ENCODE results near the gene ANKS3. TPM values are rescaled to one million over a fixed set of nuclear protein-coding genes. Genes with fewer than 3 reads are reported as not detected.

Gene ANKS3
- polyA plus RNA-seq, 1 donor (not counting 4 experiments of a cell fraction or from before 2014, with no cell fraction given), result 11.7 TPM

GRCh38 chr16:4677390-4677789 lies 56.7 kb downstream of the ANKS3 start:
- Histone ChIP-seq H3K4me3 (ENCODE audit: control insufficient read depth in 2 of 3, extremely low read depth in 1 of 3, insufficient read depth in 2 of 3, low read depth in 1 of 3, low read length in 3 of 3) (no peak overlapping the region), H3K4me2 (ENCODE audit: control insufficient read depth, extremely low read depth, insufficient read depth, low read depth, low read length) (no peak overlapping the region), H2AFZ (ENCODE audit: control insufficient read depth, low read length) (no peak overlapping the region), H3K36me3 (ENCODE audit: control insufficient read depth in 2 of 2, extremely low read depth in 1 of 2, insufficient read depth in 2 of 2, low read length in 2 of 2) (peaks cover 3 to 14% of the 10 kb centered on the region in 2 experiments), H3K9me1 (ENCODE audit: control insufficient read depth, extremely low read depth, insufficient read depth, low read length) (no peaks in the 10 kb centered on the region), H3K9me3 (ENCODE audit: control insufficient read depth, low read depth, low read length) (no peaks in the 10 kb centered on the region), H3K4me1 (ENCODE audit: control insufficient read depth, extremely low read depth, insufficient read depth, low read length) (peaks cover 18% of the 10 kb centered on the region), H3K79me2 (ENCODE audit: control insufficient read depth, insufficient read depth, low read length) (no peaks in the 10 kb centered on the region), H3K27ac (ENCODE audit: control insufficient read depth, insufficient read depth, low read length) (no peak overlapping the region), H3K27me3 (ENCODE audit: control insufficient read depth, extremely low read depth, insufficient read depth, low read length) (no peaks in the 10 kb centered on the region), H3K9ac (ENCODE audit: control insufficient read depth, extremely low read depth, insufficient read depth, low read length) (no peak overlapping the region), H4K20me1 (ENCODE audit: control insufficient read depth, extremely low read depth, insufficient read depth, low read length) (no peaks in the 10 kb centered on the region)
- dilution Hi-C loops (cut with MboI; ENCODE audit: extremely low pct_ligation_motif_present, low sequenced_read_pairs), result no loop called here
- FAIRE-seq (no peak), DNase-seq (ENCODE audit: low read depth, low spot score) (no peak)
- TF ChIP-seq CTCF (optimal IDR thresholded peaks at IDR 0.05 in 1 of 3, IDR thresholded peaks at IDR 0.05 in 1 of 3, conservative IDR thresholded peaks at IDR 0.05 in 1 of 3; ENCODE audit: extremely low read depth in 1 of 3, insufficient read depth in 2 of 3, low read length in 3 of 3) (no peak), EZH2 (IDR thresholded peaks at IDR 0.05; ENCODE audit: low read length) (no peak)

GRCh38 chr16:4676831-4677230 lies 57.2 kb downstream of the ANKS3 start:
- no peak for DNase-seq (ENCODE audit: low read depth, low spot score)
- TF ChIP-seq CTCF (optimal IDR thresholded peaks at IDR 0.05 in 1 of 3, IDR thresholded peaks at IDR 0.05 in 1 of 3, conservative IDR thresholded peaks at IDR 0.05 in 1 of 3; ENCODE audit: extremely low read depth in 1 of 3, insufficient read depth in 2 of 3, low read length in 3 of 3) (no peak), EZH2 (IDR thresholded peaks at IDR 0.05; ENCODE audit: low read length) (no peak)
- Histone ChIP-seq H2AFZ (ENCODE audit: control insufficient read depth, low read length) (no peak overlapping the region), H3K79me2 (ENCODE audit: control insufficient read depth, insufficient read depth, low read length) (no peaks in the 10 kb centered on the region), H4K20me1 (ENCODE audit: control insufficient read depth, extremely low read depth, insufficient read depth, low read length) (no peaks in the 10 kb centered on the region), H3K27me3 (ENCODE audit: control insufficient read depth, extremely low read depth, insufficient read depth, low read length) (no peaks in the 10 kb centered on the region), H3K36me3 (ENCODE audit: control insufficient read depth in 2 of 2, extremely low read depth in 1 of 2, insufficient read depth in 2 of 2, low read length in 2 of 2) (peaks cover 0 to 9% of the 10 kb centered on the region in 2 experiments), H3K4me2 (ENCODE audit: control insufficient read depth, extremely low read depth, insufficient read depth, low read depth, low read length) (no peak overlapping the region), H3K9me3 (ENCODE audit: control insufficient read depth, low read depth, low read length) (no peaks in the 10 kb centered on the region), H3K4me3 (ENCODE audit: control insufficient read depth in 2 of 3, extremely low read depth in 1 of 3, insufficient read depth in 2 of 3, low read depth in 1 of 3, low read length in 3 of 3) (no peak overlapping the region), H3K27ac (ENCODE audit: control insufficient read depth, insufficient read depth, low read length) (no peak overlapping the region), H3K9me1 (ENCODE audit: control insufficient read depth, extremely low read depth, insufficient read depth, low read length) (no peaks in the 10 kb centered on the region), H3K9ac (ENCODE audit: control insufficient read depth, extremely low read depth, insufficient read depth, low read length) (no peak overlapping the region), H3K4me1 (ENCODE audit: control insufficient read depth, extremely low read depth, insufficient read depth, low read length) (peaks cover 18% of the 10 kb centered on the region)
- no peak for FAIRE-seq
- dilution Hi-C loops (cut with MboI; ENCODE audit: extremely low pct_ligation_motif_present, low sequenced_read_pairs), result no loop called here

Measured in keratinocyte (primary cell).